Measurements from ENCODE around the gene INO80D.
A peak's percentile ranks its signal among the peaks of the same experiment; 100 is the strongest.

INO80D gene

GRCh38 chr2:205976120-205976814 lies 109.7 kb downstream of the INO80D start:
- no peak for FAIRE-seq

DNA sequence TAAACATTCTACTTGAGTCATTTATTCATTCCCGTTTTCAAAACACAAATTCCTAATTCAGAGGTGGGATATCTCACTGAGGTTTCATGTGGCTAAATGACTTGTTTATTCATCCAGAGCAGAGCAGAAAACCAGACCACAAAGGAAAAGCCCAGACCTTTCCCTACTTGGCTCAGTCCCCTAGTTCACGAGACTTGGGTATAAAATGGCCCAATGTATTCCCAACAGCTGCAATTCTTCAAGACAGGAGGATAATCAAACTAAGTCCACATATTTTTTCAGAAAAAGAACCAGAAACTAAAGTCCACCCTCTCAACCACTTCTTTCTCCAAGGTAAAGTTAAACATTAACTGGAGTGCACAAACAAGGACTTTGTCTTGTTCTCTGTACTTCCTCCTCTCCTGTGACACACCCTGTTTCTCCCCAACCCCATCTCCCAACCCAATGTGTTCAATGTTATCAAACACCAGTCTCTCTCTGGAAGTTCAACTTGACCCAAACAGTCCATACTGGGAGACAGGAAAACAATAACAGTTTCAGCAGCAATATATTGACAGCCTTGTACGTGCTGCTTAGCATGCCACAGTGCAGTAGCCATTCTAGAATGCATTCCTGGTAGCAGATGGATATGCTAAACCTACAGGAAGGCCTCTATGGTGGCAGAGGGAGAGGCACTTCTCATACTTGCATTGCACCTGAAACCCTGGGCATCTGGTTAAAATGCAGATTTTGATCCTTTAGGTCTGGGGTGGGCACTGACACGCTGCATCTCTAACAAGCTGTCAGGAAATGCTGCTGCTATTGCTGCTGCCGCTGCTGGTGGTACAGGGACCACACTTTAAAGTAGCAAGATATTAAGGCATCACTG lies 110.7 kb downstream of the INO80D start:
- FAIRE-seq: no peak

- no peak for FAIRE-seq
These were observed 113.9 kb downstream of the INO80D start for GRCh38 chr2:205972113-205972512.

DNA sequence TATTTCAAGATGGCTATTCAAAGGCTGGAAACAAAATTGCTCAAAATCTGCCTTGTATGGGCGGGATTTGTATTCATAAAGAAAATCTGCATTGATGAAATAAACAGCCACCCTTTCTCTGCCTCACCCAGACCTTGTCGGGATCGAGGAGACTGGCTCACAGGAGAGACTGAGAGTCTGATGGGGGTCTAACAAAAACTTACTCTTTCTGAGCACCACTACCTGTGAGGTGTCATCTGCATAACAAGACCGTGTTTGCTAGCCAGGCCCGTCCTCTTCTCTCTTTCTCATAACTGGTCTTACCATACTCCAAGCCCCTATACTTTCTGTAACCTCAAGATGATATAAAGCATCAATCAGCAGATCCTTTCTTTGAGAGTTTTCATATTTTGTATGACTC lies 115.6 kb downstream of the INO80D start:
- FAIRE-seq: no peak

GRCh38 chr2:205969584-205969983 lies 116.4 kb downstream of the INO80D start:
- FAIRE-seq: no peak

DNA sequence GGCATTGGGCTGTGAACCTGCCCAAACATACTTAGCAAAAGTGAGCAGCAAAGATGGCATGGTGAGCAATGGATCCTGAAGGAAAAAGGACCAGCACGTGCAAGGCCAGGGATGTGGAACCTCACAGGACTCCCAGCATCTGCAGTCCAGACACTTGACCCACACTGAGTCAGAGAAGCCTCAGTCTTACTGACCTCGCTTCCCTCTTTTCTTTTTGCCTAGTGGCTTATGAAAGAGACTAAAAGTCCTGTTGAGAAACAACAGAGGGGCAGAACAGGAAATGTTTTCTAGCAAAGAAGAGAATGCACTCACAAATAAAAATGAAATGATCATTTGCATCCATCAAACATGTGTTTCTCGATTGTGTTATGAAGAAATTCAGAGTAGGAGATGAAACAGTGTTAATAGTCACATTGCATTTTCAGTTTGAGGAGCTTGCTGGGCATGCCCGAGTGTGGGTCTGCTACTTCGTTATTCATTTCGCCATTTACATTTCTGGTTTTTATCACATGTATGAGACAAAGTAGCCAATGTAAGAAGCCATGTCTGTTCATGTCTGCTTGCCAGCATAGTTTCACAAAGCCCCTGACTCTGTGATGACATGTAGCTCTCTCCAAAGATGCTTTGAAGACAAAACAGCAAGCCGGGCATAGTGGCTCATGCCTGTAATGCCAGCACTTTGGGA lies 118.4 kb downstream of the INO80D start:
- no peak for FAIRE-seq

- FAIRE-seq: no peak
These were observed 120.3 kb downstream of the INO80D start for GRCh38 chr2:205965707-205966106.

- FAIRE-seq: no peak
These were observed 121.7 kb downstream of the INO80D start for GRCh38 chr2:205964111-205964761.

GRCh38 chr2:205959521-205959920 lies 126.5 kb downstream of the INO80D start:
- no peak for FAIRE-seq

DNA sequence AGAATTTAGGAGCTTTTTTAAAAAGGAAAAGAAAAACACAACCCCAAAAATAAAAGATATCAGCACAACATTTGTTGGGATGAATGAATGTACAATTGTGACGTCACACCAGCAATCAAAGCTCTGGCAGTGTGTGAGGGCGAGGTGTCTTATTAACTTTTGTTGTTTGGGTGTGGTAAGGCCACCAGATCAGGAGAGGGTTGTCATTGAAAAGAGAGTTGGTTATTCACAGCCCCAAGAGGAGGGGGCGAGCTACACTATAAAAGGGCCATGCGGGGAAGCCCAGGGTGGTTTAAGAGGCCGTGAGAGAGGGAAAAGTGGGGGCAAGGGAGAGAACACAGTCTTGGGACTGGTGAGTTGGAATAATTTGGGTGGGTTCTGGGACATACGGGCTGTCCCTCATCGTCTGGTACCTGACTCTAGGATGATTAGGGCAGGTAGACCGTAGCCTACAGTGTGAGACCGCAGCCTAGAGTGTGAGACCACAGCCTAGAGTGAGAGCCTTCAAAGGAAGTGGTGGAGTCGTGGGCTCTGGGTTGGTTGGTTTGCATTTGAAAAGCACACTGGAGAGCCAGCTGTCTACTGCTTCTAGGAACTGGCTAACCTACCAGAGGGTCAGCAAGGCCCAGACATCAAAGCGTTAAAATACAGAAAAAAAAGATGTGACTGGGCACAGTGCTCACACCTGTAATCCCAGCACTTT lies 128.4 kb downstream of the INO80D start:
- FAIRE-seq: no peak

- FAIRE-seq: no peak
These were observed 131.3 kb downstream of the INO80D start for GRCh38 chr2:205954707-205955106.

DNA sequence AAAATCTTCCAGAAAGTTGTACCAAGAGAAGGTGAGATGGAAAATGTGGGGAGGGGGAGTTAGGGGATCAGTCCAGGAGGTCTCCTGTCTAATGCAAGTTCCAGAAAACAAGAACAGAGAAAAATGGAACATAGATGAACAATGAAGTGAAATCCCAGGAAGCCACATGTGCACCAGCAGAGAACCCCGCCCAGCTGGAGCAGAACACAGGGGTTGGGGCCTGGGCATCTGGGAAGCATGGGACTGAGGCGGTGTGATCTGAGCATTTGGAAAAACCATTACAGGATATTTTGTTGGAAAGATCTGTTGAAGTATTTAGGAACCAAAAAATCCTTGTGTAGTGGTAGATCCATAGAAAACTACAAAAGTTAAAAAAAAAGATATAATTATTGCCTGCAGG lies 133.7 kb downstream of the INO80D start:
- FAIRE-seq: no peak

DNA sequence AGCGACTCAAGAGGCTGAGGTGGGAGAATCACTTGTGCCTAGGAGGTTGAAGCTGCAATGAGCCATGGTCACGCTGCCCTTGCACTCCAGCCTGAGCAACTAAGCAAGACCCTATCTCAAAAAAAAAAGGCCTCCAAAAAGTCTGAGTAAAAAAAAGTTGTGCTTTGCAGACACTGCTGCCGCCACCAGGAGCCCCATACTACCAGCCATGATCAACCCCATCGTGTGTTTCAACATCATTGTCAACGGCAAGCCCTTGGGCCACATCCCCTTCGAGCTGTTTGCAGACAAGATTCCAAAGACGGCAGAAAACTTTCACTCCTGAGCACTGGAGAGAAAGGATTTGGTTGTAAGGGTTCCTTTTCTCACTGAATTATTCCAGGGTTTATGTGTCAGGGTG lies 137.1 kb downstream of the INO80D start:
- no peak for FAIRE-seq

DNA sequence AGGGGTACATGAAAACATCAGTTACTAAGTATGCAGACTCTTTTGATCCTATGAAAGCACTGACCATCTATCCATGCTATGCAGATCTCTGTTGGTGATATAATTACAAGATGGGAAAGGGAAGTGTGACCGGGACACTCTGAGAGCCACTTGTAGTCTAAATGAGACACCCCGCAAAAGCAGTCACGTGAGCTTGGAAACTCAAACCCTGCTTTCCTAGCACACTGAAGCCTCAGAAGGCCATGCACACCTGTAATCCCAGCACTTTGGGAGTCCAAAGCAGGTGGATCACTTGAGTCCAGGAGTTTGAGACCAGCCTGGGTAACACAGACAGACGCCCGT lies 137.5 kb downstream of the INO80D start:
- no peak for FAIRE-seq

- FAIRE-seq: peak; percentile 31
These were observed 138.1 kb downstream of the INO80D start for GRCh38 chr2:205947621-205948495.

DNA sequence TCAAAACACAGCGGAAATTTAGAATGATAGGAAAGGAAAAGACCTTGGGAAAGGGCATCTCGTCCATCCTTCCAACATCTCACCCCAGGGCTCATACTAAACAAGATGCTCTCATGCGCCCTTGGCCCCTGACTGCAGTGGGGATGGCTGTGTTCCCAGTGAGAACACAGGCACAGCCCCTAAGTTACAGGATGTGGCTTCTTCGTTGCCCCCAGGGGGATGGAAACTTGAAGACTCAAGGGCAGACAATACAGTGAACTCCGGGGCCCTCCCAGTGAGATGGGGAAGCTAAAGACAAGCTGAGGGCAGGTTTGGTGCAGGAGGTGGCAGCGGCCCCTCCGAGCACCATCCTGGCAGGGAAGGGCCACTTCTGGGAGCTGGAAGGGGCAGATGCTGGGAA lies 139.7 kb downstream of the INO80D start:
- no peak for FAIRE-seq
